Activated gamma-delta T cell treated with anti-CD3 and anti-CD28 coated beads, Interleukin-2, amount 50 U/mL, for 16 hours (primary cell): Measurements from ENCODE around the gene KIF18B.

Source experiments
- DNase-seq: peaks from one replicate; pipeline ENCODE4 v3.0.0-alpha.2; 2020; ENCODE audit warnings: low read depth

The KIF18B gene

GRCh38 chr17:44947461-44948314, at the start of gene KIF18B:
Gene KIF18B, minus strand, starts transcription at chr17:44947773. Its CDS starts 11,429 bp downstream, at chr17:44936344.
- peak; percentile 77 for DNase-seq

GRCh38 chr17:44996304-44996703, 48.7 kb upstream of the KIF18B start:
- no peak for DNase-seq

DNA sequence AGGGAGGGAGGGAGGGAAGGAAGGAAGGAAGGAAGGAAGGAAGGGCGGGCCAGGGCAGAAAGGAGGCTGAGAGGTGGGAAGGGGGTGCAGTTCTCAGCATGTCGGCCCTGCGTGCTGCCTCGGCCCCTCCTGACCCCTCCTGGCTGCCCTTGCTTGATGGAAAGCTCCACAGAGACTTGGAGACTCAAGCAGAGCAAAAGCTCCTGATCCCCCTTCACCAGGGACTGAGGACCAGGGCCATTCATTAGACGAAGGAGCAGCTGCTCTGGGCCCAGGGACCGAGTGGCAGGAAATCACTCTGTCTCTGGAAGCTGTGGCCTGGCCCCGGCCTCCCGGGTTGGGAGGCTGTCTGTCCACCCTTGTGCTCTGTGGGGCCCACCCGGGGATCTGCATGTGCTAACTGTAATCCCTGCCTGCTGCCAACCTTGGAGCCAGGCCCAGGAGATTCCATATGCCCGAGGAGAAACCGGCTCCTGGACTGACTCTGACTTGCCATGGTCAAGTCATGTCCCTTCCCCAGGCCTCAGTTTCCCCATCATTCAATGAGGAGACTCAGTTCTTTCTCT, 47.9 kb upstream of the KIF18B start:
- DNase-seq: no peak

- DNase-seq: no peak
Observed at GRCh38 chr17:44992242-44992939, 44.8 kb upstream of the KIF18B start.

GRCh38 chr17:44990994-44991393, 43.4 kb upstream of the KIF18B start:
- no peak for DNase-seq

- no peak for DNase-seq
Observed at GRCh38 chr17:44989552-44990138, 42.1 kb upstream of the KIF18B start.

- no peak for DNase-seq
Observed at GRCh38 chr17:44988044-44988942, 40.7 kb upstream of the KIF18B start.

GRCh38 chr17:44983563-44983962, 36.0 kb upstream of the KIF18B start:
- DNase-seq: no peak

DNA sequence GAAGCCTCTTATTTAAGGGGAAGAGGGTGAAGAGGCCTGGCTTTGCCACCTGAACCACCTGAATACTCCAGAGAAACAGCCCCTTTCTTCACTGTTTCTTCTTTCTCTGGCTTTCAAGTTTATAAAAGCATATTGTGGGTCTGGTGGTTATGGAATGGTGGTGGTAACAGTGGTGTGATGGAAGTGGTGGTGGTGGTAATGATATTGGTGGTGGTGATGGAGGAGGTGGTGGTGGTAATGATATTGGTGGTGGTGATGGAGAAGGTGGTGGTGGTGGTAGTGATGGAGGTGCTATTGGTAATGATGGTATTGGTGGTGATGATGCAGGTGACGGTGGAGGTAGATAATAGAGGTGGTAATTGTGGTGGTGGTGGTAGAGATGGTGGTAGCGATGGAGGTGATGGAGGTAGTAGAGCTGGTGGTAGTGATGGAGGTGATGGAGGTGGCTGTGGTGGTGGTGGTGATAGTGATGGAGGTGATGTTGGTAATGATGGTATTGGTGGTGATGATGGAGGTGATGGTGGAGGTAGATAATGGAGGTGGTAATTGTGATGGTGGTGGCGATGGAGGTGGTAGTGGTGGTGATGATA, 34.6 kb upstream of the KIF18B start:
- no peak for DNase-seq

DNA sequence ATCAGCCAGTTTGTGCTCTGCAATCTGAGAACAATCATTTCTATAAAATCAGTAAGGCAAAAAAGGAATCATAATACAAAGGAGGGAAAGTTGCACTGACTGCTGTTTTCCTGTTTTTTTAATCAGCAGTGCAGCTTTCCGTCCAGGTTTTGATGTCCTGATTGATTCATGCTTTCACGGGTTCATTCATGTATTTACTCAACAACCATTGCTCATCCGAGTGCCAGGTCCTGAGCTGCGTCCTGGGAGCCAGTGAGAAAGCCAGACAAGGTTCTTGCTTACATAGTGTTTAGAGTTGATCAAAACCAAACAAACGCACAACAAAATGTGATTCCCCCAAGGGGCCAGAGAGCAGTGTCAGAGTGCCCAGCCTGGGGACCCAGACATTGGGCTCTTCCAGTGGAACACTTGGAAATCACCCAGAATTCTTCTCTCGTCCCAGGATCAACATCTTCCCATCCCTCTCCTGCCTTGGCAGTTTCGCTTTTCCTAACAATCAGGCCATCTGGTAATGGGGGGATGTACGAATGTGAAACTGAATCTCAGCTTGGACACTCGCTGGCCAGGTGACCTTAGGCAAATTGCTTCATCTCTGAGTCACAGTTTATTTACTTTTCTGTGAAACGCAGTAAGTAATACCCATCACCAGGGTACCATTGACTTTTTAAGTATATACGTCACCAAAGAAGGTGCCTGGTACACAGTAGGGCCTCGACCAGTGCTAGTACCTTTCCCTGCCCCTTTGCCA, 33.8 kb upstream of the KIF18B start:
- DNase-seq: no peak

DNA sequence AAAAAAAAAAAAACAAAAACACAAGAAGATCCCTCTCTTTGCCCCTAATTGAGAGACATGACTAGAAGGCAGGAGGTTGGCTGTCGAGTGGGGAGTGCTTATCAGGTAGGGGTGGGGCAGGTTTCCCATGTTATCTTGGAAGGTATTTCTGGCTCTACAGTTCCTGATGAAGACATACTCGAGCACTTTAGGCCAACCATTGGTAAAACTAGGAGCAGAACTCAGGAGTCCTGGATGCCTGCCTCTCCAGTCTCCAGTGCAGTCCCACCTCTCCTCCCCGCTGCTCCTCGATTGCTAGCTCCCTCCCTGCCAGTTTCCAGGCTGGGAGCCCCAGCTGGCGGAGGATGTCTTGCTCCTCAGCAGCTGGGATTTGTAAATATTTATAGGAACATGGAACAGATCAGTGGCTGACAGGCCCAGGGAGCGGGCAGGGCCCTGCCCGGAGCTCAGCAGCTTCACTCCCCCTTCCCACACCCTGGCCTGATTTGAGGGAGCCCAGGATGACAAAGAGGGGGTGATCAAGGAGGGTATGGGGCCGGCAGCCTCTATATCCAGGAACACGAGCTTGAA, 31.9 kb upstream of the KIF18B start:
- DNase-seq: no peak

DNA sequence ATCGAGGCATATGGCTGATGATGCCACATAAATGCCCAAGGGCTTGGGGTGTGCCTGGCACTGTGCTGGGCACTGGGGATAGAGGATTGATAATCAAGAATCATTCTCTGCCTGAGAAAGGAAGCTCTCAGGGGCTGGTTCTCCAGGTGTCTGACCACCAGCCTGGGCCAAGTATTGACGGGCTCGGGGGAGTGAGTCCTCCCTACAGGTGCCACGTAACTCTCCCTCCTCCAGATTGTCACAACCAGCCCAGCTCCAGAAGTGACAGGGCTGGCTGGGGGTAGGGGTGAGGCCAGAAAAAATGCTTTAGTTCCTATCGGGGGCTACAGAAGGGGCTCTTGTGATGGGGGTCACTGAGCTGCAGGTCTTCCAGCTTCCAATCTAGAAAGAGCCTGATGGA, 31.2 kb upstream of the KIF18B start:
- no peak for DNase-seq

DNA sequence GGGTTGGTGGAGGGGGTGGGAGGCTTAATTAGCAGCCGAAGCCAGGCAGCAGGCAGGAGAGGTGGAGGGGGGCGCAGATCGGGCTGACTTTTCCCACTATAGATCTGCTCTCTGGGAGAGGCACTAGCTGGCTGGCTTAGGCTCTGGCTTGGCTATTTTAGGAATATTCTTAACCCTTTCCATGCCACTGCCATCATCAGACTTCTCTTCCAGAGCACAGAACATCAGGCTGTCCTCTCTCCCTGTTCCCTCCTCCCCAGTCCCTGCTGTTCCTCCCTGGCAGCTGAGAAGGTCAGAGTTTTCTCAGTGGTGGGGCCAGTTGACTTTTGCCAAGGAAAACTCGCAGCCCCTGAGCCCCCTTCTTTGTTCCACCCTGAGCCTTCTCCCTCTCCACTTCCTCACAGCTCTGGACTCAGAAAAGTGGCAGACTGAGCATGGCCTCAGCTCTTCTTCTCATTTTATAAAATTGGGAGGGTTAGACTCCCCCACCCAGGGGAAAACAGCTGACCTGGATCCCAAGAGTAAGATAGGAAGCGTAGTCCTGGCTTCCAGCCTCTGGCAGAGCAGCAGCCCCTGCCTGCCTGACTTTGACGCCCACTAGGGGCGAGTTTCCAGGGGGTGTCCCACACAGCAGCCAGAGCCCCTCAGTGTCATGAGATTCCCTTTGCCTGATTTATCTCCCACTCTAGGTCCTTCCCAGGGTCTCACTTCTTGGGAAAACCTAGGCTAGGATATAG, 30.4 kb upstream of the KIF18B start:
- no peak for DNase-seq

GRCh38 chr17:44977065-44977464, 29.5 kb upstream of the KIF18B start:
- DNase-seq: no peak

DNA sequence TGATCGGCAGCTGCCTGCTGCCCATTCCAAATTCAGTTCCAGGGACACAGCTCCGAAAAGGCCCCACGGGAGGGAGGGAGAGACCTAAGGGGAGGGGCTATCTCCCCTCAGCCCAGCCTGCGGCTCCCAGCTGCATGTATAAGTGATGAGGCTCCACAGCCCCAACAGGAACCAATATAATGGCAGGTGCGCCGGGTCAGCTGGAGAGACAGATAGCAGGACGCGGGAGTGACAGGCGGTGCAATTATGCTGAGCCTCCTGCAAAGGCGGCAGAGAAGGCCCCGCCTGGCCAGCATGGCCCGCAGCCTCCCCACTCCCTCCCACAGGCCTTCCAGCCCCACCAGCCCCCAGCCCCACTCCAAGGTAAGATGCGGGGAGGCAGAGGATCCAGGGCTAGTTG, 28.6 kb upstream of the KIF18B start:
- DNase-seq: no peak

- DNase-seq: no peak
Observed at GRCh38 chr17:44972953-44973352, 25.4 kb upstream of the KIF18B start.

DNA sequence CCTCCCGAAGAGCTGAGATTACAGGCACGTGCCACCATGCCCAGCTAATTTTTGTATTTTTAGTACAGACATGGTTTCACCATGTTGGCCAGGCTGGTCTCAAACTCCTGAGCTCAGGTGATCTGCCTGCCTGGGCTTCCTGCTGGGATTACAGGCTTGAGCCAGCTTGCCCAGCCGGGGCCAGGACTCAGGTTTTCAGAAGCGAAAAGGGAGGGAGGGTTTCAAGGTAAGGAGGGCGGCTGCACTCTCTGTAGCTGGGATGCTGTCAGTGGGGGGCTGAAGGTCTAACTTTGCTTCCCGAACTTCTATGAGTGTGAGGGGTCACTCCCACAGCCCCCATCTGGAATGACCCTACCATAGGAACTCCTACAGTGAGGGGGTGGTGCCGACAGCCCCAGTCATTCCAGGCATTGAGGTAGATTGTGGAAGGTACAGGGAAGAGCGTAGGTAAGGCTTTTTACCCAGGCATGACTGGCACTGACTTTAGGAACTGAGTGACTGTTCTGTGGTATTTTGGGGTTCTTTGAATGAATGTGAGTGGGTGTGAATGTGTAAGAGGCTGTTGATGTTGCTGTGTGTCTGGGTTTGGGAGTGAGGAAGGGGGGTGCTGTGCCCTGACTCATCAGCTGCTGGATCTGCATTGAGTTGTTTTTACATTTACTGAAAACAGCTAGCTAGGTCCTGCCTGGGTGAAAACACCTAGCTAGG, 24.4 kb upstream of the KIF18B start:
- DNase-seq: peak; percentile 28

- DNase-seq: no peak
Observed at GRCh38 chr17:44970136-44970741, 22.7 kb upstream of the KIF18B start.
